Kidney (tissue), 14 donors: Measurements from ENCODE around the gene KLHL7. TPM values are rescaled to one million over a fixed set of nuclear protein-coding genes. Genes with fewer than 3 reads are reported as not detected.

Experiments
- DNase-seq, 5 donors: peaks; one replicate each; pipeline ENCODE4 v3.0.0-alpha.2; 2013 to 2020
- FAIRE-seq: peaks from 2 replicates; lab custom pipeline; 2012; peaks lifted over from hg19 to GRCh38; lab: Jason Lieb, UNC
- H3K27ac ChIP-seq, 2 donors: one replicate each; pipeline ENCODE4 v1.7.0; 2013; ENCODE audit warnings: low read depth in 2 of 2, low read length in 2 of 2, inconsistent platforms in 1 of 2
- H3K27me3 ChIP-seq: one replicate; pipeline ENCODE4 v1.7.1; 2013; ENCODE audit warnings: low read length, inconsistent platforms; ENCODE audit not compliant: control insufficient read depth, insufficient read depth
- H3K36me3 ChIP-seq, 3 donors: one replicate each; pipeline versions ENCODE4 v1.7.0 to v1.7.1; 2013; ENCODE audit warnings: low read length in 3 of 3, control low read depth in 1 of 3, inconsistent platforms in 1 of 3; ENCODE audit not compliant: insufficient read depth in 3 of 3, control insufficient read depth in 2 of 3
- H3K4me1 ChIP-seq, 3 donors: one replicate each; pipeline versions ENCODE4 v1.7.0 to v1.7.1; 2013; ENCODE audit warnings: low read length in 3 of 3, inconsistent platforms in 1 of 3, low read depth in 1 of 3; ENCODE audit not compliant: control insufficient read depth in 2 of 3, insufficient read depth in 2 of 3
- H3K4me3 ChIP-seq, 3 donors: one replicate each; pipeline versions ENCODE4 v1.7.0 to v1.8.1; 2013; ENCODE audit warnings: low read length in 3 of 3, control low read depth in 1 of 3, inconsistent platforms in 1 of 3
- H3K9ac ChIP-seq, 3 donors: one replicate each; pipeline versions ENCODE4 v1.7.0 to v1.7.1; 2013; ENCODE audit warnings: low read length in 3 of 3, control low read depth in 1 of 3, inconsistent platforms in 1 of 3
- H3K9me3 ChIP-seq, 3 donors: one replicate each; pipeline versions ENCODE4 v1.7.0 to v1.7.1; 2013; ENCODE audit warnings: low read length in 3 of 3, control low read depth in 1 of 3, inconsistent platforms in 1 of 3; ENCODE audit not compliant: control insufficient read depth in 2 of 3, insufficient read depth in 1 of 3
- intact Hi-C: fragments of 100-400 bp; cut with DNase I; formaldehyde crosslinking; loops from one replicate; pipeline ENCODE4 v1.11.1; 2022
- polyA plus RNA-seq: library from polyadenylated mRNA; stranded (reverse); fragments of 350-450 nt; fragmentation: Illumina TruSeq; extraction: RNeasy Lipid Tissue Mini Kit (QIAGEN cat#74804); gene quantifications from one replicate; pipeline ENCODE4 v1.2.3, GENCODE V29; 2014; ENCODE audit warnings: low read depth, low replicate concordance; ENCODE audit not compliant: insufficient read depth
- total RNA-seq: library from RNA; stranded (reverse); fragmentation: NEBNext Ultra II Directional; extraction: Animal tissue kit (Norgen Biotek cat#: 25700); gene quantifications from one replicate; pipeline ENCODE4 v1.2.1, GENCODE V29; 2021
- TF ChIP-seq, protein P1 (sequence below): IDR thresholded peaks from 3 replicates; pipeline ENCODE4 v1.5.1; 2012; ENCODE audit warnings: mild to moderate bottlenecking, moderate library complexity, borderline replicate concordance; ENCODE audit not compliant: insufficient read depth; ENCODE audit errors: extremely low read depth
- donor health status: control.
- donor health status: control.
- donor health status: control.
- donor health status: control.
- donor health status: control.
- donor health status: DM: yes; HTN: yes; CAD: no.
- donor health status: Normal renal cell carcinoma (clear cell type).

Gene KLHL7
- total and polyA plus RNA-seq, 2 donors from 2014 or later = 13.3 to 20.6 TPM

- H3K9ac ChIP-seq = no peak overlapping the region
- H3K36me3 ChIP-seq = no peaks in the 10 kb centered on the region
- no peaks in the 10 kb centered on the region for H3K27me3 ChIP-seq
- DNase-seq (no peak), FAIRE-seq (no peak)
- TF ChIP-seq, protein P1, sequence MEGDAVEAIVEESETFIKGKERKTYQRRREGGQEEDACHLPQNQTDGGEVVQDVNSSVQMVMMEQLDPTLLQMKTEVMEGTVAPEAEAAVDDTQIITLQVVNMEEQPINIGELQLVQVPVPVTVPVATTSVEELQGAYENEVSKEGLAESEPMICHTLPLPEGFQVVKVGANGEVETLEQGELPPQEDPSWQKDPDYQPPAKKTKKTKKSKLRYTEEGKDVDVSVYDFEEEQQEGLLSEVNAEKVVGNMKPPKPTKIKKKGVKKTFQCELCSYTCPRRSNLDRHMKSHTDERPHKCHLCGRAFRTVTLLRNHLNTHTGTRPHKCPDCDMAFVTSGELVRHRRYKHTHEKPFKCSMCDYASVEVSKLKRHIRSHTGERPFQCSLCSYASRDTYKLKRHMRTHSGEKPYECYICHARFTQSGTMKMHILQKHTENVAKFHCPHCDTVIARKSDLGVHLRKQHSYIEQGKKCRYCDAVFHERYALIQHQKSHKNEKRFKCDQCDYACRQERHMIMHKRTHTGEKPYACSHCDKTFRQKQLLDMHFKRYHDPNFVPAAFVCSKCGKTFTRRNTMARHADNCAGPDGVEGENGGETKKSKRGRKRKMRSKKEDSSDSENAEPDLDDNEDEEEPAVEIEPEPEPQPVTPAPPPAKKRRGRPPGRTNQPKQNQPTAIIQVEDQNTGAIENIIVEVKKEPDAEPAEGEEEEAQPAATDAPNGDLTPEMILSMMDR = no peak
- H3K9me3 ChIP-seq = no peaks in the 10 kb centered on the region
- intact Hi-C loops = no loop called here
- H3K4me3 ChIP-seq = no peak overlapping the region
- no peak overlapping the region for H3K27ac ChIP-seq
- H3K4me1 ChIP-seq = no peaks in the 10 kb centered on the region
Observed at GRCh38 chr7:23075571-23075970, 30.0 kb upstream of the KLHL7 start.

DNA sequence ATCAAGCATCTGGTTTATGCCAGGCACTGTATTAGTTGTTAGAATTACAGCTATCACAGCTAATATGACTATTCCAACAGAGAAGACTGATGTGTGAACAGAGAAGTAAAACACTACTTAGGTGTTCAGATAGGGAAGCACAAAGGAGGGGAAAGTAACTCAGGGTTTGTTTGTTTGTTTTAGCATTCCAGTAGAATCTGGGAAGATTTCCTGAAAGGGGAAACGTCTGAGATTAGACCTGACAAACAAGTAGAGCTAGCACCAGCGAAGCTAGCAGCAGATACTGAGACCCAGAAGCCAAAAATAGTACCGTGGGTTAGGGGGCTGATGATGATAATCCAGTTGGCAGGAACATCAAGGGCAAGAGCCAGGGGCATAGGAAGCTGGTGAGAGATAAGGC, 28.8 kb upstream of the KLHL7 start:
- Histone ChIP-seq H3K27ac (no peak overlapping the region), H3K36me3 (no peaks in the 10 kb centered on the region), H3K27me3 (no peaks in the 10 kb centered on the region), H3K4me3 (no peak overlapping the region), H3K9ac (no peak overlapping the region), H3K4me1 (no peaks in the 10 kb centered on the region), H3K9me3 (no peaks in the 10 kb centered on the region)
- FAIRE-seq = no peak
- DNase-seq = peak in 1 of 5 donors; percentile 9
- intact Hi-C loops = no loop called here
- TF ChIP-seq, protein P1 = no peak

DNA sequence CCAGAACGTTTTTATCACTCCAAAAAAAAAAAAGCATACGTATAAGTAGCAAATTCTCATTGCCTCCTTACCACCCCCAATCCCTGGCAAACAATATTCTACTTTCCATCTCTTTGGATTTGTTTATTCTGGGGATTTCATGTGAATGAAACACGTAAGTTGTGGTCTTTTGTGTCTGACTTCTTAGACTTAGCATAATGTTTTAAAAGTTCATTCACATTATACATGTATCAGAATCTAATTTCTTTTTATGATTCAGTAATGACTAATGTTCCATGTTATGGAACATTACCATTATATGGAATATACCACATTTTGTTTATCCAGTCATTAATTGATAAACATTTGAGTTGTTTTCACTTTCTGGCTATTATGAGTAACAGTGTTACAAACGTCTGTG, 12.5 kb upstream of the KLHL7 start:
- H3K36me3 ChIP-seq = no peaks in the 10 kb centered on the region
- no peak overlapping the region for H3K27ac ChIP-seq
- no peak for FAIRE-seq
- TF ChIP-seq, protein P1 = no peak
- H3K4me3 ChIP-seq = no peak overlapping the region
- no peaks in the 10 kb centered on the region for H3K4me1 ChIP-seq
- DNase-seq = no peak
- H3K27me3 ChIP-seq = no peaks in the 10 kb centered on the region
- intact Hi-C loops = no loop called here
- H3K9me3 ChIP-seq = no peaks in the 10 kb centered on the region
- no peak overlapping the region for H3K9ac ChIP-seq

DNA sequence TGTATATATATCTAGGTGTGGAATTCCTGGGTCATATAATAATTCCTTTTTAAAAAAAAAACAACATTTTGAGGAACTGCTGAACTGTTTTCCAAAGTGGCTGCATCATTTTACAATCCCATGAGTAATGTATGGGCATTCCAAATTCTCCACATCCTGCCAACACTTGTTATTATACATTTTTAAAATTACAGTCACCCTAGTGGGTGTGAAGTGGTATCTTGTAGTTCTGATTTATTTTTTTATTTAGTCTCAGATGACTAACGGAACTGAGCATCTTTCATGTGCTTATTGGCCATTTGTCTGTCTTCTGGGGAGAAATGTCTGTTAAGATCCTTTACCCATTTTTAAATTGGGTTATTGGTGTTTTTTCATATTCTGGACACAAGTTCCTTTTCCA, 12.0 kb upstream of the KLHL7 start:
- no peaks in the 10 kb centered on the region for H3K9me3 ChIP-seq
- intact Hi-C loops = no loop called here
- H3K9ac ChIP-seq = no peak overlapping the region
- H3K36me3 ChIP-seq = no peaks in the 10 kb centered on the region
- TF ChIP-seq, protein P1 = no peak
- no peaks in the 10 kb centered on the region for H3K4me1 ChIP-seq
- FAIRE-seq = no peak
- H3K27ac ChIP-seq = no peak overlapping the region
- H3K27me3 ChIP-seq = no peaks in the 10 kb centered on the region
- no peak for DNase-seq
- no peak overlapping the region for H3K4me3 ChIP-seq
